Mesothelial cell of epicardium (in vitro differentiated cells): ENCODE measurements around the gene MAGEL2. TPM values are rescaled to one million over a fixed set of nuclear protein-coding genes. Genes with fewer than 3 reads are reported as not detected.
A peak's percentile ranks its signal among the peaks of the same experiment; 100 is the strongest.

ENCODE experiments used
- DNase-seq, 2 experiments: peaks; one replicate each; pipeline ENCODE4 v3.0.0; 2021; ENCODE audit warnings: low spot score in 2 of 2; ENCODE audit not compliant: unreplicated experiment in 2 of 2
- H3K27ac Mint-ChIP-seq: 2 replicates; pipeline ENCODE4 v1.8.0; 2021; ENCODE audit warnings: mixed read lengths
- H3K27me3 Mint-ChIP-seq: 2 replicates; pipeline ENCODE4 v1.8.0; 2021; ENCODE audit warnings: low read depth, mixed read lengths
- H3K36me3 Mint-ChIP-seq: 2 replicates; pipeline ENCODE4 v1.8.0; 2021; ENCODE audit warnings: mixed read lengths
- H3K4me1 Mint-ChIP-seq: 2 replicates; pipeline ENCODE4 v1.8.0; 2021; ENCODE audit warnings: mixed read lengths
- H3K4me3 Mint-ChIP-seq: 2 replicates; pipeline ENCODE4 v1.8.0; 2021; ENCODE audit warnings: mild to moderate bottlenecking, moderate library complexity, mixed read lengths
- H3K9me3 Mint-ChIP-seq: 2 replicates; pipeline ENCODE4 v1.8.0; 2021; ENCODE audit warnings: mixed read lengths
- total RNA-seq: library from RNA; stranded (reverse); gene quantifications from 3 replicates; pipeline ENCODE4 v1.2.1, GENCODE V29; 2021
- TF ChIP-seq, protein P1 (sequence below): fragments of 200-600 bp; sonication (generic); IDR thresholded peaks from one replicate; pipeline ENCODE4 v1.5.0; 2021; ENCODE audit warnings: antibody characterized with exemption; ENCODE audit not compliant: unreplicated experiment

MAGEL2 gene
- 10.9 to 11.2 TPM (median 10.9 TPM) in 3 replicates for total RNA-seq

DNA sequence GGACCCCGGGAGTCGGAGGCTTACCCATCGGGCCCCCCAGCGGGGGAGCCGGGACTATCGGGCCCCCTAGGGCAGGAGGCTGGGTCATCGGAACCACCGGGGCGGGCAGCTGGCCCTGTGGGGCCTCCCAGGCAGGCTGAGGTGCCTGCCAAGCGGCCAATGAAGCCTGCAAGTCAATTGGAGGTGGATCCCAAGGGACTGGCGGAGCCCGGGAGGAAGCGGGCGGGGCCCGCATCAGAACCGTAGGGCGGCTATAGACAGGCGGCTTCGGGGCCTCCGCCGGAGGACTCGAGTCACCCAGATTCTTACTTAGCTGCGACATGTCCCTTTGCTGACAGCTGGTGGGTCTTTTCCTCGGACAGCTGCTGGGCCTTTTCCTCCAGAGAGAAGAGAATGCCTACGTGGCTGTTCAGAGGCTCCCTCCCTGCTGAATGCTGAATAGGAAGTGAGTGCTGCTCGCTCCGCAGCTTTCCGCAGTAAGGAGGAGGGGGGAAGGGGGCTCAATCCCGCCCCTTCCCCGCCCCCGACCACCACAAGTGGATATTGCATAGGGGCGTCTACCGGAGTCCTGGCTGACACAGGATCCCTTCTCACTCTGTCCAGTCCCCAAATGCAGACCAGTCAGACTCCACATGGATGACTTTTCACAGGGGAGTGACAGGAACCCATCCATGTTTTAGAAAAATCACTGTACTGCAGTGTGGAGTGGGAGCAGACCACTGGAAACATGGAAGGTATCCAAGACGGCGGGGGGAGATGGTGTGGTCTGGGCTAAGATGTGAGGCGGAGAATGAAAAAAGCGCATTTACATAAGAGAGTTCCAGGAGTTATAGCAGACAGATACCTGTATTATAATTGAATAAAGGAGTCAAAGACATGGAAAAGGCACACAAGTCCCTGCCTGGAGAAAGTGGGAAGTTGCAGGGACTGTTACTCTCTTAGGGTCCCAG lies at the start of gene MAGEL2:
TSS of gene MAGEL2 (minus strand) at position 447 of the 950 bp plus-strand sequence. CDS start at position 322, 125 bp downstream.
- Mint-ChIP-seq H3K27ac (peak within 1 kb of the TSS; percentile 20), H3K4me3 (peak within 1 kb of the TSS; percentile 79), H3K36me3 (peaks cover 3% of the 10 kb centered on the region), H3K9me3 (peaks cover 3% of the 10 kb centered on the region), H3K4me1 (peaks cover 6% of the 10 kb centered on the region), H3K27me3 (peaks cover 15% of the 10 kb centered on the region)
- TF ChIP-seq, protein P1, sequence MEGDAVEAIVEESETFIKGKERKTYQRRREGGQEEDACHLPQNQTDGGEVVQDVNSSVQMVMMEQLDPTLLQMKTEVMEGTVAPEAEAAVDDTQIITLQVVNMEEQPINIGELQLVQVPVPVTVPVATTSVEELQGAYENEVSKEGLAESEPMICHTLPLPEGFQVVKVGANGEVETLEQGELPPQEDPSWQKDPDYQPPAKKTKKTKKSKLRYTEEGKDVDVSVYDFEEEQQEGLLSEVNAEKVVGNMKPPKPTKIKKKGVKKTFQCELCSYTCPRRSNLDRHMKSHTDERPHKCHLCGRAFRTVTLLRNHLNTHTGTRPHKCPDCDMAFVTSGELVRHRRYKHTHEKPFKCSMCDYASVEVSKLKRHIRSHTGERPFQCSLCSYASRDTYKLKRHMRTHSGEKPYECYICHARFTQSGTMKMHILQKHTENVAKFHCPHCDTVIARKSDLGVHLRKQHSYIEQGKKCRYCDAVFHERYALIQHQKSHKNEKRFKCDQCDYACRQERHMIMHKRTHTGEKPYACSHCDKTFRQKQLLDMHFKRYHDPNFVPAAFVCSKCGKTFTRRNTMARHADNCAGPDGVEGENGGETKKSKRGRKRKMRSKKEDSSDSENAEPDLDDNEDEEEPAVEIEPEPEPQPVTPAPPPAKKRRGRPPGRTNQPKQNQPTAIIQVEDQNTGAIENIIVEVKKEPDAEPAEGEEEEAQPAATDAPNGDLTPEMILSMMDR, result no peak
- DNase-seq, result peak; percentile 35 to 55

DNA sequence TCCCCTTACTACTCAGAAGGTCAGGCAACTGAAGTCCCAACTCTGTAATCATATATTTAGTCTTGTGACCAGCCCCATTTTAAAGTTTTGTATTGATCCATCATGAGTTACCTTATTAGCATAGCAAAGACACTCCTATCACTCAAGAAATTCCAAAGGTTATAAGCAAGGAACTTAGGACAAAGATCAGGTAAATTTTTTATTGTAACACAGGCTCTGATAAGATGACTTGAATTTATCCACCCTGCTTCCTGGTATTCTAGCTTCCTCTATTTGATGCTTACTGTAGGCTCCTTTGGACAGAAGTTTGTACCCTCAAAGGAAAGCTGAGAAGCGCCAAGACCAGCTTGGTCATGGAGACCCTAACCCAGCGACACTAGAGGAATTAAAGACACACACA lies 47.6 kb upstream of the MAGEL2 start:
- peaks cover 52% of the 10 kb centered on the region for H3K9me3 Mint-ChIP-seq
- TF ChIP-seq, protein P1, result no peak
- no peak overlapping the region for H3K27ac Mint-ChIP-seq
- peaks cover 13% of the 10 kb centered on the region for H3K4me1 Mint-ChIP-seq
- no peak for DNase-seq
- no peak overlapping the region for H3K4me3 Mint-ChIP-seq
- H3K36me3 Mint-ChIP-seq, result no peaks in the 10 kb centered on the region
- H3K27me3 Mint-ChIP-seq, result no peaks in the 10 kb centered on the region

DNA sequence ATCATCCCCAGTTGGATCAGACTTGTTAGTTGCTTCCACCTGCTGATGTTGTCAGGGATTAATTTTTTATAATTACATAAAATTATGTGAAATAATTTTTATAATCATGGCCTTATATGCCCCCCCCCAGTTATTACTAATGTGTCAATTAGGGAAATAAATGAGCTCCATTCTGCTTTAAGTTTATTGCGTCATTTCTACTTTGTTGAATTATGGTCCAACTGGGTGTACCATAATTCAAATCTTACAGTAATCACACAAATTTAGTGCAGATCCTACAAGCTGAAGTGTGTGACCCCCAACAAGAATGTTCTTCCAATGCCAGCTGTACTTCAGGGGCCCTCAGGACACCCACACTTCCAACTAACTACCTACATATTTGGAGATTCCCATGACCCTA lies 46.9 kb upstream of the MAGEL2 start:
- peaks cover 19% of the 10 kb centered on the region for H3K4me1 Mint-ChIP-seq
- H3K4me3 Mint-ChIP-seq, result no peak overlapping the region
- no peaks in the 10 kb centered on the region for H3K27me3 Mint-ChIP-seq
- no peak for DNase-seq
- H3K36me3 Mint-ChIP-seq, result no peaks in the 10 kb centered on the region
- no peak overlapping the region for H3K27ac Mint-ChIP-seq
- TF ChIP-seq, protein P1, result no peak
- peaks cover 45% of the 10 kb centered on the region for H3K9me3 Mint-ChIP-seq

GRCh38 chr15:23690450-23690852 lies 42.8 kb upstream of the MAGEL2 start:
- Mint-ChIP-seq H3K4me3 (no peak overlapping the region), H3K27ac (peak overlapping the region; percentile 87), H3K4me1 (peaks cover 32% of the 10 kb centered on the region), H3K9me3 (peaks cover 27% of the 10 kb centered on the region), H3K27me3 (no peaks in the 10 kb centered on the region), H3K36me3 (no peaks in the 10 kb centered on the region)
- TF ChIP-seq, protein P1, result no peak
- DNase-seq, result peak; percentile 62 to 80

GRCh38 chr15:23690015-23690414 lies 42.3 kb upstream of the MAGEL2 start:
- H3K27ac Mint-ChIP-seq, result peak overlapping the region; percentile 87
- no peak for DNase-seq

More at GRCh38 chr15:23690015-23690414, 42.3 kb upstream of the MAGEL2 start:
- H3K9me3 Mint-ChIP-seq, result peaks cover 22% of the 10 kb centered on the region
- H3K4me3 Mint-ChIP-seq, result peak overlapping the region; percentile 5
- H3K36me3 Mint-ChIP-seq, result no peaks in the 10 kb centered on the region
- H3K27me3 Mint-ChIP-seq, result no peaks in the 10 kb centered on the region
- TF ChIP-seq, protein P1, result no peak
- H3K4me1 Mint-ChIP-seq, result peaks cover 33% of the 10 kb centered on the region
